ENCODE measurements around the gene FIGN.

- TF ChIP-seq CTCF (IDR thresholded peaks at IDR 0.05) (no peak), POLR2A (IDR thresholded peaks at IDR 0.05) (no peak)
These were observed 5.3 kb downstream of the FIGN start for GRCh38 chr2:163730556-163730955.
